NB4 (cell line): ENCODE data around the gene FSTL3.

Experiments
- CTCF ChIP-seq: IDR thresholded peaks from one replicate; pipeline ENCODE4 v1.5.1; 2012; ENCODE audit warnings: low read depth, low read length
- MAX ChIP-seq: IDR thresholded peaks from 2 replicates; pipeline ENCODE4 v1.6.1; 2011; ENCODE audit warnings: low read depth, low read length
- MYC ChIP-seq: IDR thresholded peaks from 2 replicates; pipeline ENCODE4 v1.6.1; 2011; ENCODE audit warnings: low read depth, low read length
- POLR2A ChIP-seq: IDR thresholded peaks from 2 replicates; pipeline ENCODE4 v1.6.1; 2011; ENCODE audit warnings: mild to moderate bottlenecking; ENCODE audit not compliant: insufficient read length; ENCODE audit errors: extremely low read depth

- no peak for TF ChIP-seq POLR2A
- TF ChIP-seq CTCF = no peak
- no peak for TF ChIP-seq MAX
- no peak for TF ChIP-seq MYC
Observed at GRCh38 chr19:670609-671075, 5.5 kb upstream of the FSTL3 start.
